H1 (cell line): ENCODE measurements around the gene LMTK3. TPM values are rescaled to one million over a fixed set of nuclear protein-coding genes. Genes with fewer than 3 reads are reported as not detected.

Experiments
- ATF2 ChIP-seq: IDR thresholded peaks from 2 replicates; pipeline ENCODE4 v1.6.1; 2012; ENCODE audit warnings: low read length, inconsistent platforms
- BRCA1 ChIP-seq: IDR thresholded peaks from 2 replicates; pipeline ENCODE4 v1.6.1; 2012; ENCODE audit warnings: low read depth, low read length, improper control_type of control experiment
- CBX5 ChIP-seq: fragments of 300-800, 300-1000 bp; sonication (generic); IDR thresholded peaks from 2 replicates; pipeline ENCODE4 v1.7.1; 2016; ENCODE audit warnings: antibody characterized with exemption, low read length, low read depth
- CHD2 ChIP-seq: IDR thresholded peaks from 2 replicates; pipeline ENCODE4 v1.6.1; 2012; ENCODE audit warnings: low read length, improper control_type of control experiment
- FOSL1 ChIP-seq: IDR thresholded peaks from 2 replicates; pipeline ENCODE4 v1.6.1; 2011; ENCODE audit warnings: mild to moderate bottlenecking, low read depth, low read length, moderate library complexity; ENCODE audit not compliant: insufficient read depth
- GTF2F1 ChIP-seq: IDR thresholded peaks from 2 replicates; pipeline ENCODE4 v1.6.1; 2012; ENCODE audit warnings: low read depth, low read length, improper control_type of control experiment, borderline replicate concordance
- KDM1A ChIP-seq: fragments of 200-600, 300-600 bp; sonication (generic); IDR thresholded peaks from 2 replicates; pipeline ENCODE4 v1.7.1; 2016; ENCODE audit warnings: mild to moderate bottlenecking, low read length, borderline replicate concordance
- KDM4A ChIP-seq: IDR thresholded peaks from one replicate; pipeline ENCODE4 v1.7.1; 2012; ENCODE audit warnings: low read depth, mild to moderate bottlenecking, moderate library complexity, low read length, inconsistent platforms; ENCODE audit not compliant: severe bottlenecking
- KDM5A ChIP-seq: fragments of 200-600 bp; IDR thresholded peaks from 2 replicates; pipeline ENCODE4 v1.7.1; 2012; ENCODE audit warnings: mild to moderate bottlenecking, low read length, inconsistent platforms, mixed read lengths
- POLR2AphosphoS5 ChIP-seq: IDR thresholded peaks from 2 replicates; pipeline ENCODE4 v1.6.1; 2011; ENCODE audit warnings: low read depth, low read length
- POU5F1 ChIP-seq: IDR thresholded peaks from 2 replicates; pipeline ENCODE4 v1.6.1; 2011; ENCODE audit warnings: low read depth, mild to moderate bottlenecking, low read length, moderate library complexity
- RFX5 ChIP-seq: IDR thresholded peaks from 2 replicates; pipeline ENCODE4 v1.6.1; 2011; ENCODE audit warnings: low read depth, low read length, improper control_type of control experiment, borderline replicate concordance
- SAP30 ChIP-seq: fragments of 300-600 bp; sonication (generic); IDR thresholded peaks from 2 replicates; pipeline ENCODE4 v1.7.1; 2012; ENCODE audit warnings: low read length, moderate library complexity, mild to moderate bottlenecking, inconsistent platforms; ENCODE audit not compliant: insufficient read depth, insufficient replicate concordance
- SIN3A ChIP-seq, 2 experiments: IDR thresholded peaks in 1 of 2; conservative IDR thresholded peaks in 1 of 2; 2 replicates each; pipeline ENCODE4 v1.6.1; 2011 to 2012; ENCODE audit warnings: low read length in 2 of 2, improper control_type of control experiment in 1 of 2, low read depth in 1 of 2, mild to moderate bottlenecking in 1 of 2
- SIX5 ChIP-seq: IDR thresholded peaks from 2 replicates; pipeline ENCODE4 v1.6.1; 2011; ENCODE audit warnings: mild to moderate bottlenecking, low read depth, low read length
- SP1 ChIP-seq: IDR thresholded peaks from 2 replicates; pipeline ENCODE4 v1.6.1; 2011; ENCODE audit warnings: low read depth, low read length
- SP4 ChIP-seq: IDR thresholded peaks from 2 replicates; pipeline ENCODE4 v1.6.1; 2012; ENCODE audit warnings: low read length, inconsistent platforms
- TBP ChIP-seq: IDR thresholded peaks from 2 replicates; pipeline ENCODE4 v1.6.1; 2011; ENCODE audit warnings: low read depth, low read length, improper control_type of control experiment
- TEAD4 ChIP-seq: IDR thresholded peaks from 2 replicates; pipeline ENCODE4 v1.6.1; 2012; ENCODE audit warnings: low read depth, low read length, inconsistent platforms, mixed read lengths
- polyA plus RNA-seq, 7 experiments: library from polyadenylated mRNA; depleted of rRNA in 3 of 7; stranded (reverse) in 5 of 7; unstranded in 2 of 7; fragments of >200 nt in 5 of 7; fragments of 200-250 nt in 2 of 7; gene quantifications; 1 replicate in 5 of 7; 2 replicates in 1 of 7; 4 replicates in 1 of 7; pipeline versions ENCODE4 v1.2.1 to v1.2.3, GENCODE V29; 2011 to 2013; ENCODE audit warnings: missing spikeins in 2 of 7, mixed read lengths in 2 of 7
- total RNA-seq: library from RNA; stranded (reverse); fragmentation: NEBNext Ultra II Directional; extraction: Animal tissue kit (Norgen Biotek cat#: 25700); gene quantifications from 2 replicates; pipeline ENCODE4 v1.2.1, GENCODE V29; 2021

LMTK3 gene
- total and polyA plus RNA-seq, 2 of the 8 experiments (the other 6 are each of a cell fraction or from before 2014, with no cell fraction given), result 2.7 to 12.4 TPM

- TF ChIP-seq SP1 (no peak), BRCA1 (no peak), KDM4A (peak; percentile 15), SIX5 (peak; percentile 97), FOSL1 (no peak), KDM5A (no peak), KDM1A (no peak), TEAD4 (no peak), POLR2AphosphoS5 (no peak), ATF2 (no peak), SP4 (no peak), SIN3A (conservative IDR thresholded peaks at IDR 0.05 in 1 of 2, IDR thresholded peaks at IDR 0.05 in 1 of 2; ENCODE audit: low read depth in 1 of 2, low read length in 2 of 2) (no peak), CHD2 (no peak), CBX5 (no peak), SAP30 (no peak), GTF2F1 (no peak), RFX5 (no peak), TBP (no peak), POU5F1 (no peak)
These were observed 990 bp downstream of the LMTK3 start (continued) for GRCh38 chr19:48510421-48511268.
